ENCODE data around the gene PCNT. TPM values are rescaled to one million over a fixed set of nuclear protein-coding genes. Genes with fewer than 3 reads are reported as not detected.

PCNT gene
- total RNA-seq, 4 donors from 2014 or later, result 30.3 to 44.0 (median 33.3) TPM

DNA sequence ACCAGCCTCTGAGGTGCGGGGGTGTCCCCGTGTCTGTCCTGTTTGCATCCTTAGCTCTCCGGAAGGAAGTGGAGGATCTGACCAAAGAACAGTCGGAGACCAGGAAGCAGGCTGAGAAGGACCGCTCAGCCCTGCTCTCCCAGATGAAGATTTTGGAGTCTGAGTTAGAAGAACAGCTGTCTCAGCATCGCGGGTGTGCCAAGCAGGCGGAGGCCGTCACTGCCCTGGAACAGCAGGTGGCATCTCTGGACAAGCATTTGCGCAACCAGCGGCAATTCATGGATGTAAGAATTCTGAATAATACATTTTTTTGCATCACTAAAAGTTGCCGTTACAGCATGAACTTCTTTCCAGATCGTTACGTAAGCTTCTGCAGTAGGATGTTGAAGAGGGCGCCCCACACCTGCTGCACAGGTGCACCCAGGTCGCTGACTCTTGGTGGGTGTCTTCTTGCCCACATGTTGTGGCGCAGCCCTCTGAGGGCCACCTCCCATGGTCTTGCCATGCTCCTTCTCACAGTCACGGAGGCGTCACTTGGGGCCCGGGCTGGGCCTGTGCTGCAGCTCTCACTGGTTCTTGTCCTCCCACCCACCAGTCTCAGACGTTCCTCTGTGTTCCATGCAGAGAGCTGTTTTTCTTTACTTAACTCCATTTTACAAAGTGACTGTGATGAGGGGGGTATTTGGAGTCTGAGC, 73.4 kb downstream of the PCNT start:
- no peak overlapping the region for H3K4me3 ChIP-seq (ENCODE audit: low read depth, poor library complexity, severe bottlenecking)
- TF ChIP-seq, protein P1, sequence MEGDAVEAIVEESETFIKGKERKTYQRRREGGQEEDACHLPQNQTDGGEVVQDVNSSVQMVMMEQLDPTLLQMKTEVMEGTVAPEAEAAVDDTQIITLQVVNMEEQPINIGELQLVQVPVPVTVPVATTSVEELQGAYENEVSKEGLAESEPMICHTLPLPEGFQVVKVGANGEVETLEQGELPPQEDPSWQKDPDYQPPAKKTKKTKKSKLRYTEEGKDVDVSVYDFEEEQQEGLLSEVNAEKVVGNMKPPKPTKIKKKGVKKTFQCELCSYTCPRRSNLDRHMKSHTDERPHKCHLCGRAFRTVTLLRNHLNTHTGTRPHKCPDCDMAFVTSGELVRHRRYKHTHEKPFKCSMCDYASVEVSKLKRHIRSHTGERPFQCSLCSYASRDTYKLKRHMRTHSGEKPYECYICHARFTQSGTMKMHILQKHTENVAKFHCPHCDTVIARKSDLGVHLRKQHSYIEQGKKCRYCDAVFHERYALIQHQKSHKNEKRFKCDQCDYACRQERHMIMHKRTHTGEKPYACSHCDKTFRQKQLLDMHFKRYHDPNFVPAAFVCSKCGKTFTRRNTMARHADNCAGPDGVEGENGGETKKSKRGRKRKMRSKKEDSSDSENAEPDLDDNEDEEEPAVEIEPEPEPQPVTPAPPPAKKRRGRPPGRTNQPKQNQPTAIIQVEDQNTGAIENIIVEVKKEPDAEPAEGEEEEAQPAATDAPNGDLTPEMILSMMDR (IDR thresholded peaks at IDR 0.05), result no peak
- TF ChIP-seq POLR2A (IDR thresholded peaks at IDR 0.05), result no peak
- intact Hi-C loops (cut with DNase I; ENCODE audit: low total_unique reads), result no loop called here
- 93 to 95% methylated on average over 21 of the region's 21 CpGs for WGBS, 2 donors
- DNase-seq (ENCODE audit: low spot score in 2 of 2), result no peak

DNA sequence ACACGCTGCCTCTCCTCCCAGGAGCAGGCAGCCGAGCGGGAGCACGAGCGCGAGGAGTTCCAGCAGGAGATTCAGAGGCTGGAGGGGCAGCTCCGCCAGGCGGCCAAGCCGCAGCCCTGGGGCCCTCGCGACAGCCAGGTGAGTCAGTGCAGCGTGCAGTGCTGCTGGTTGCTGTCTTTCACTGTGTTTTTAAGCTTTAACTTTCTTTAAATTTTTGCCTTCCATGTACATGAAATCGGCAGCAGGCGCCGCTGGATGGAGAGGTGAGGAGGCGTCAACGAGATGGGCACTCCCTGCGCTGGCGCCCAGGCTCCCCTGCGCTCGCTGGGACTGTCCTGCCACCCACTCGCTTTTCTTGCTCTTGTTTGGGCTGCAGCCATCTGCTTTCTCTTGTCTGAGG, 74.0 kb downstream of the PCNT start:
- H3K4me3 ChIP-seq (ENCODE audit: low read depth, poor library complexity, severe bottlenecking), result no peak overlapping the region
- intact Hi-C loops (cut with DNase I; ENCODE audit: low total_unique reads), result no loop called here
- TF ChIP-seq, protein P1 (IDR thresholded peaks at IDR 0.05), result no peak
- no peak for TF ChIP-seq POLR2A (IDR thresholded peaks at IDR 0.05)
- no peak for DNase-seq (ENCODE audit: low spot score in 2 of 2)
- WGBS, 2 donors, result 95 to 97% methylated on average over 22 of the region's 22 CpGs

DNA sequence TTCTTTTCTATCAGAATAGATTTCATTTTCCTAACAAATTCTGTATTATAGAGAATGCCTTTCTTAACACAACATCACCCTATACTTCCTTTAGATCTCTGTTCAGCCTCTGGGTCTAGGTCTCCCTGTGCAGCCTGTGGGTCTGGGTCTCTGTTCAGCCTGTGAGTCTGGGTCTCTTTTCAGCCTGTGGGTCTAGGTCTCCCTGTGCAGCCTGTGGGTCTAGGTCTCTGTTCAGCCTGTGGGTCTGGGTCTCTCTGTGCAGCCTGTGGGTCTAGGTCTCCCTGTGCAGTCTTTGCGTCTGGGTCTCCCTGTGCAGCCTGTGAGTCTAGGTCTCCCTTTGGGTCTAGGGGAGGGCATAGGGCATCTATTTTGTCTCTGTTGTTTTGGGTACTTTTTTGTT, 75.2 kb downstream of the PCNT start:
- TF ChIP-seq, protein P1 (IDR thresholded peaks at IDR 0.05), result no peak
- no peak for TF ChIP-seq POLR2A (IDR thresholded peaks at IDR 0.05)
- H3K4me3 ChIP-seq (ENCODE audit: low read depth, poor library complexity, severe bottlenecking), result no peak overlapping the region
- WGBS, 2 donors, result 92 to 95% methylated on average over 1 of the region's 1 CpG
- intact Hi-C loops (cut with DNase I; ENCODE audit: low total_unique reads), result no loop called here
- no peak for DNase-seq (ENCODE audit: low spot score in 2 of 2)

DNA sequence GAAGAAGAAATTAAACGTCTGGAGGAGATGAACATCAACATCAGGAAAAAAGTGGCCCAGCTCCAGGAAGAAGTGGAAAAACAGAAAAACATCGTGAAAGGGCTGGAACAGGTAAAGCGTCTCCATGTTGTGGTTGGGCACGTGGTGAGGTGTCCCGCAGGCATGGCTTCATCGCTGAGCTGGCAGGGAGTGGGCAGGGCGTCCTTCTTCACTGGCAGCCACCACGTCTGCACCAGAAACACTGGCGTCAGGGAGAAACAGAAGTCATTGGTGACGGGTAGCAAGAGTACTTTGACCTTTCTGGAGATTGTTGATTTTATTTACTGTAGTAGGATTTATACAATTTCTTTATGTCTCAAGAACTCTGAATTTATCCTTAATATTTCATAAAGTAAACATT, 75.7 kb downstream of the PCNT start:
- DNase-seq (ENCODE audit: low spot score in 2 of 2), result no peak
- intact Hi-C loops (cut with DNase I; ENCODE audit: low total_unique reads), result no loop called here
- no peak overlapping the region for H3K4me3 ChIP-seq (ENCODE audit: low read depth, poor library complexity, severe bottlenecking)
- TF ChIP-seq POLR2A (IDR thresholded peaks at IDR 0.05), result no peak
- TF ChIP-seq, protein P1 (IDR thresholded peaks at IDR 0.05), result no peak
- 77 to 79% methylated on average over 10 of the region's 10 CpGs for WGBS, 2 donors

DNA sequence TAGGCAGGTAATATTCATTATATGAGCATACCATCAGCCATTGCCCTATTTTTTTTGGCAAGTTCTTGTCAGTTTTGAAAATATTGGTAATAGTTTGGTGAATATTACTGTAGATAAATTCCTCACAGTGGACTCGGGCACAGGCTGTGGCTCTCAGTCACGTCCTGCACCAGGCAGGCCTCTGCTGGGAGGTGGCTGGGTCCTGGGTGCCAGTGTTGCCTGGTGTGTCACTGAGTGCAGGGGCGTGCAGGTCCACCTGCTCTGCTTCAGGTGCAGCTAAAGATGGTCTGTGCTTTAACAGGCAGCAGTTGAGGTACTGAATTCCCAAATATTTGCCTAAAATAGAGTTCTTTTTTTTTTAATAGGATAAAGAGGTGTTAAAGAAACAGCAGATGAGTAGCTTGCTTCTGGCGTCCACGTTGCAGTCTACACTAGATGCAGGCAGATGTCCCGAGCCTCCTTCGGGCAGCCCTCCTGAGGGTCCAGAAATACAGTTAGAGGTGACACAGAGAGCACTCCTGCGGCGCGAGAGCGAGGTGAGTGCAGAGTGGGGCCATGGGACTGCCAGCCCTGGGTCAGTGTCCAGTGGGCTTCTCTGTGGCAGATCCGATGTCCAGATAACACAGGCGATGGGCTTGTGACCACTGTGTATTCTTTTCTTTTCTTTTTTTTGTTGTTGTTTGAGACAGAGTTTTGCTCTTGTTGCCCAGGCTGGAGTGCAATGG, 77.4 kb downstream of the PCNT start:
- no peak for DNase-seq (ENCODE audit: low spot score in 2 of 2)
- no peak overlapping the region for H3K4me3 ChIP-seq (ENCODE audit: low read depth, poor library complexity, severe bottlenecking)
- TF ChIP-seq, protein P1 (IDR thresholded peaks at IDR 0.05), result no peak
- no peak for TF ChIP-seq POLR2A (IDR thresholded peaks at IDR 0.05)
- WGBS, 2 donors, result 94 to 97% methylated on average over 13 of the region's 13 CpGs
- intact Hi-C loops (cut with DNase I; ENCODE audit: low total_unique reads), result no loop called here

All from lower leg skin (tissue), 4 donors.